Left lung (tissue), 10 donors: ENCODE data around the gene NHERF2. TPM values are rescaled to one million over a fixed set of nuclear protein-coding genes. Genes with fewer than 3 reads are reported as not detected.

Source experiments
- ATAC-seq: fragments of 200-7000 bp; cut with Tn5 transposase; one replicate; pipeline ENCODE4 v1.9.1; 2020; ENCODE audit warnings: moderate library complexity
- DNase-seq, 4 donors: peaks; one replicate each; pipeline ENCODE4 v3.0.0-alpha.2; 2013 to 2020
- H3K27ac ChIP-seq, 2 donors: fragments of 200-600 bp; sonication (generic) in 1 of 2; one replicate each; pipeline versions ENCODE4 v1.5.0 to v1.8.0; 2020 to 2021
- H3K27me3 ChIP-seq, 2 donors: fragments of 200-600 bp; sonication (generic) in 1 of 2; one replicate each; pipeline versions ENCODE4 v1.5.0 to v1.8.0; 2020 to 2021
- H3K36me3 ChIP-seq, 2 donors: fragments of 200-600 bp; sonication (generic) in 1 of 2; one replicate each; pipeline versions ENCODE4 v1.5.0 to v1.8.0; 2020 to 2021
- H3K4me1 ChIP-seq, 2 donors: fragments of 200-600 bp; one replicate each; pipeline ENCODE4 v1.8.0; 2021
- H3K4me3 ChIP-seq, 2 donors: fragments of 200-600 bp; sonication (generic) in 1 of 2; one replicate each; pipeline versions ENCODE4 v1.5.0 to v1.8.0; 2020 to 2021; ENCODE audit warnings: mild to moderate bottlenecking in 1 of 2
- H3K9me3 ChIP-seq, 2 donors: fragments of 200-600 bp; sonication (generic) in 1 of 2; one replicate each; pipeline versions ENCODE4 v1.5.0 to v1.8.0; 2020 to 2021
- CTCF ChIP-seq, 2 donors: fragments of 200-600 bp; sonication (generic) in 1 of 2; IDR thresholded peaks; one replicate each; pipeline versions ENCODE4 v1.5.0 to v1.8.0; 2021; ENCODE audit warnings: antibody characterized with exemption in 2 of 2
- intact Hi-C, 2 donors: fragments of 100-400 bp; cut with DNase I; formaldehyde crosslinking; loops; one replicate each; pipeline versions ENCODE4 v1.11.2 to v1.14.2; 2022
- polyA plus RNA-seq, 6 donors: library from polyadenylated mRNA; unstranded; fragments of 120-200 nt; gene quantifications; one replicate each; pipeline ENCODE4 v1.2.1, GENCODE V29; 2013; ENCODE audit not compliant: insufficient read length in 6 of 6
- total RNA-seq, 2 donors: library from RNA; stranded (reverse); fragmentation: NEBNext Ultra II Directional; extraction: Animal tissue kit (Norgen Biotek cat#: 25700); gene quantifications; one replicate each; pipeline ENCODE4 v1.2.1, GENCODE V29; 2021
- donor health status: DM: no; HTN: yes; CAD: no.
- donor health status: DM: no; HTN: no; CAD: no.

The NHERF2 gene
- total and polyA plus RNA-seq, 8 donors, result 68.1 to 349 (median 109) TPM

GRCh38 chr16:2034696-2035430 lies 8.2 kb downstream of the NHERF2 start:
- no peak for TF ChIP-seq CTCF (IDR thresholded peaks at IDR 0.05)
- no peak for ATAC-seq
- peak in 2 of 4 donors; percentile 32 to 83 for DNase-seq
- H3K27me3 ChIP-seq, result no peaks in the 10 kb centered on the region
- H3K4me1 ChIP-seq, result peaks cover 65 to 80% of the 10 kb centered on the region in 2 donors
- peak overlapping the region; percentile 14 to 44 for H3K4me3 ChIP-seq
- H3K9me3 ChIP-seq, result no peaks in the 10 kb centered on the region
- intact Hi-C loops, result no loop called here
- H3K27ac ChIP-seq, result peak overlapping the region; percentile 85 to 94
- H3K36me3 ChIP-seq, result peaks cover 0 to 35% of the 10 kb centered on the region in 2 donors

- ATAC-seq (peak; percentile 62), DNase-seq (peak; percentile 60 to 89 (median 75))
- H3K4me1 ChIP-seq, result peaks cover 73 to 85% of the 10 kb centered on the region in 2 donors
- peak overlapping the region; percentile 85 to 94 for H3K27ac ChIP-seq
- no peak for TF ChIP-seq CTCF (IDR thresholded peaks at IDR 0.05)
- H3K27me3 ChIP-seq, result no peaks in the 10 kb centered on the region
- peaks cover 0 to 28% of the 10 kb centered on the region in 2 donors for H3K36me3 ChIP-seq
- H3K9me3 ChIP-seq, result no peaks in the 10 kb centered on the region
- intact Hi-C loops, result no loop called here
- peak overlapping the region; percentile 14 to 44 for H3K4me3 ChIP-seq
Measured at GRCh38 chr16:2035431-2036199, 8.9 kb downstream of the NHERF2 start.

- Histone ChIP-seq H3K9me3 (no peaks in the 10 kb centered on the region), H3K27me3 (no peaks in the 10 kb centered on the region), H3K36me3 (peaks cover 0 to 21% of the 10 kb centered on the region in 2 donors), H3K27ac (peak overlapping the region; percentile 85 to 94), H3K4me1 (peaks cover 76 to 93% of the 10 kb centered on the region in 2 donors), H3K4me3 (peak overlapping the region in 1 of 2 donors; percentile 44)
- intact Hi-C loops, result no loop called here
- no peak for ATAC-seq
- TF ChIP-seq CTCF (IDR thresholded peaks at IDR 0.05), result no peak
- peak in 1 of 4 donors; percentile 75 for DNase-seq
Measured at GRCh38 chr16:2036200-2036966, 9.7 kb downstream of the NHERF2 start.

GRCh38 chr16:2037115-2037514 lies 10.4 kb downstream of the NHERF2 start:
- H3K4me1 ChIP-seq, result peaks cover 76 to 93% of the 10 kb centered on the region in 2 donors
- intact Hi-C loops, result no loop called here
- peak overlapping the region in 1 of 2 donors; percentile 44 for H3K4me3 ChIP-seq
- DNase-seq (peak in 1 of 4 donors; percentile 72), ATAC-seq (no peak)
- H3K27ac ChIP-seq, result peak overlapping the region; percentile 85 to 94
- peaks cover 0 to 21% of the 10 kb centered on the region in 2 donors for H3K36me3 ChIP-seq
- TF ChIP-seq CTCF (IDR thresholded peaks at IDR 0.05), result no peak
- no peaks in the 10 kb centered on the region for H3K27me3 ChIP-seq
- H3K9me3 ChIP-seq, result no peaks in the 10 kb centered on the region
